K562 (cell line): Measurements from ENCODE around the gene OR5H6. TPM values are rescaled to one million over a fixed set of nuclear protein-coding genes. Genes with fewer than 3 reads are reported as not detected.
A peak's percentile ranks its signal among the peaks of the same experiment; 100 is the strongest.
"Not testable (repeated sequence)": the region's sequence is repeated elsewhere in the genome, so short reads cannot be mapped to it uniquely, and the experiment has no call there.

ENCODE experiments used
- ATAC-seq: fragments of 200-7000 bp; cut with Tn5 transposase; 3 replicates; pipeline ENCODE4 v1.9.1; 2020; ENCODE audit warnings: moderate library complexity
- BruUV-seq: library from RNA; stranded (reverse); fragments of 400-500 nt; replicated peaks from 2 replicates; lab custom pipeline; 2021; lab: Mats Ljungman, UMichigan
- CTCF ChIA-PET: fragments of 300-600 bp; formaldehyde crosslinking; extraction: SDS; loops from one replicate; lab custom pipeline; 2021; ENCODE audit warnings: low intra/inter-chr PET ratio; lab: Yijun Ruan, JAX
- POLR2A ChIA-PET: fragments of 300-600, 350-650 bp; sonication (Branson Sonifier 250); formaldehyde crosslinking; extraction: SDS; loops from one replicate; lab custom pipeline; 2021; ENCODE audit warnings: antibody characterized with exemption, inconsistent platforms; lab: Yijun Ruan, JAX
- DNase-seq, 4 experiments: peaks; one replicate each; pipeline versions ENCODE4 v3.0.0 to v3.0.0-alpha.2; 2011 to 2018; ENCODE audit warnings: low spot score in 3 of 4, mixed read lengths in 3 of 4; ENCODE audit errors: extremely low read depth in 1 of 4
- FAIRE-seq: peaks from 2 replicates; lab custom pipeline; 2011; peaks lifted over from hg19 to GRCh38; lab: Jason Lieb, UNC
- H2AFZ ChIP-seq: 2 replicates; pipeline ENCODE4 v1.6.0; 2011; ENCODE audit warnings: low read depth, low read length, control low read depth, inconsistent platforms
- H3K27ac ChIP-seq: fragments of 200-600 bp; 3 replicates; pipeline ENCODE4 v1.8.0; 2011; ENCODE audit warnings: low read depth, mild to moderate bottlenecking, control low read depth, inconsistent platforms, low read length, moderate library complexity, mixed read lengths; ENCODE audit errors: extremely low read depth
- H3K27me3 ChIP-seq, 2 experiments: fragments of 300-600 bp in 1 of 2; 2 replicates in 1 of 2; 3 replicates in 1 of 2; pipeline versions ENCODE4 v1.6.0 to v1.8.0; 2011; ENCODE audit warnings: inconsistent platforms in 2 of 2, low read length in 2 of 2, mild to moderate bottlenecking in 1 of 2, mixed read lengths in 1 of 2, moderate library complexity in 1 of 2; ENCODE audit not compliant: control insufficient read depth in 2 of 2, insufficient read depth in 2 of 2
- H3K36me3 ChIP-seq: fragments of 300-600 bp; 3 replicates; pipeline ENCODE4 v1.8.0; 2011; ENCODE audit warnings: mild to moderate bottlenecking, low read length, inconsistent platforms; ENCODE audit not compliant: control insufficient read depth, insufficient read depth
- H3K4me1 ChIP-seq, 2 experiments: fragments of 200-600 bp in 1 of 2; replicated peaks in 1 of 2; 2 replicates in 1 of 2; 3 replicates in 1 of 2; pipeline versions ENCODE4 v1.5.1 to v1.8.0; 2011; ENCODE audit warnings: inconsistent platforms in 2 of 2, low read length in 2 of 2, mild to moderate bottlenecking in 1 of 2, mixed read lengths in 1 of 2, moderate library complexity in 1 of 2; ENCODE audit not compliant: control insufficient read depth in 2 of 2, insufficient read depth in 2 of 2
- H3K4me2 ChIP-seq: 2 replicates; pipeline ENCODE4 v1.6.1; 2011; ENCODE audit warnings: low read length, control low read depth, inconsistent platforms, mixed read lengths; ENCODE audit not compliant: insufficient read depth
- H3K4me3 ChIP-seq: fragments of 200-600 bp; sonication (generic), shearing (Covaris generic); 2 replicates; pipeline ENCODE4 v1.5.1; 2016; ENCODE audit warnings: control low read depth, inconsistent platforms
- H3K79me2 ChIP-seq: fragments of 200-600 bp; 3 replicates; pipeline ENCODE4 v1.8.0; 2011; ENCODE audit warnings: low read length, inconsistent platforms; ENCODE audit not compliant: control insufficient read depth, insufficient read depth
- H3K9ac ChIP-seq, 2 experiments: 2 replicates each; pipeline versions ENCODE4 v1.6.0 to v1.6.1; 2011; ENCODE audit warnings: low read depth in 2 of 2, low read length in 2 of 2, control low read depth in 1 of 2, inconsistent platforms in 1 of 2, mild to moderate bottlenecking in 1 of 2, mixed read lengths in 1 of 2; ENCODE audit not compliant: insufficient read depth in 1 of 2
- H3K9me1 ChIP-seq: one replicate; pipeline ENCODE4 v1.6.0; 2011; ENCODE audit warnings: inconsistent platforms, mild to moderate bottlenecking, low read length, moderate library complexity; ENCODE audit not compliant: control insufficient read depth, insufficient read depth
- H3K9me3 ChIP-seq: replicated peaks from 2 replicates; pipeline ENCODE4 v1.5.1; 2011; ENCODE audit warnings: low read depth, low read length, inconsistent platforms; ENCODE audit not compliant: control insufficient read depth, insufficient read depth
- H4K20me1 ChIP-seq: replicated peaks from 2 replicates; pipeline ENCODE4 v1.6.1; 2011; ENCODE audit warnings: low read length, inconsistent platforms, mixed read lengths; ENCODE audit not compliant: control insufficient read depth, insufficient read depth
- CTCF ChIP-seq, 3 experiments: IDR thresholded peaks in 2 of 3; conservative IDR thresholded peaks in 1 of 3; 2 replicates each; pipeline ENCODE4 v1.5.1; 2011 to 2012; ENCODE audit warnings: low read length in 3 of 3, mild to moderate bottlenecking in 3 of 3, control low read depth in 2 of 3, improper control_type of control experiment in 1 of 3, inconsistent platforms in 1 of 3, low read depth in 1 of 3, mixed read lengths in 1 of 3, moderate library complexity in 1 of 3; ENCODE audit not compliant: insufficient read depth in 2 of 3
- THAP12 ChIP-seq: fragments of 250-450 bp; sonication (Bioruptor Pico); IDR thresholded peaks from 2 replicates; pipeline ENCODE4 v1.9.0; 2021; ENCODE audit warnings: mild to moderate bottlenecking, inconsistent platforms
- YY1 ChIP-seq, 3 experiments: IDR thresholded peaks; 2 replicates each; pipeline ENCODE4 v1.6.1; 2011; ENCODE audit warnings: low read length in 2 of 3, mild to moderate bottlenecking in 2 of 3, moderate library complexity in 2 of 3, borderline replicate concordance in 1 of 3, control low read depth in 1 of 3, low read depth in 1 of 3; ENCODE audit not compliant: insufficient read depth in 3 of 3, insufficient replicate concordance in 2 of 3, control insufficient read depth in 1 of 3, insufficient read length in 1 of 3; ENCODE audit errors: extremely low read depth in 1 of 3
- WGBS: fragments of 100-300 bp; shearing (Covaris generic); methylation state at CpG from one replicate; pipeline ENCODE4 v1.1.6; 2016; ENCODE audit warnings: low coverage, mixed read lengths; ENCODE audit not compliant: insufficient coverage; ENCODE audit errors: missing lambda C conversion rate; 5-methylcytosine and 5-hydroxymethylcytosine counted together
- in situ Hi-C: fragments of 300-500 bp; cut with MboI; formaldehyde crosslinking; loops from 4 replicates; pipeline ENCODE4 v1.15.0; 2018; ENCODE audit warnings: inconsistent platforms, mixed read lengths
- intact Hi-C: fragments of 100-400 bp; cut with micrococcal nuclease; formaldehyde crosslinking; loops from 2 replicates; pipeline ENCODE4 v1.14.2; 2022
- polyA plus RNA-seq, 8 experiments: library from polyadenylated mRNA; depleted of rRNA in 4 of 8; stranded (reverse) in 5 of 8; unstranded in 3 of 8; fragments of >200 nt; fragmentation: Nextera tagmentation in 2 of 8; fragmentation: Illumina TruSeq in 1 of 8; extraction: Ambion mirVana in 2 of 8; extraction: Trizol in 1 of 8; gene quantifications; 2 replicates each; pipeline versions ENCODE4 v1.2.1 to v1.2.3, GENCODE V29; 2011 to 2014; ENCODE audit warnings: inconsistent platforms in 1 of 8, missing spikeins in 1 of 8
- total RNA-seq, 7 experiments: library from RNA; depleted of rRNA in 6 of 7; stranded (reverse); fragments of >200 nt in 6 of 7; fragmentation: Illumina TruSeq in 2 of 7; extraction: Trizol in 2 of 7; gene quantifications; 2 replicates each; pipeline versions ENCODE4 v1.2.1 to v1.2.3, GENCODE V29; 2011 to 2021; ENCODE audit warnings: low replicate concordance in 1 of 7

The OR5H6 gene
- total and polyA plus RNA-seq, 9 of the 15 experiments (the other 6 are each of a cell fraction or from before 2014, with no cell fraction given) = 0.08 TPM; not detected in 8

GRCh38 chr3:98246142-98246541, 17.9 kb upstream of the OR5H6 start (continued):
- no peak for TF ChIP-seq YY1 (IDR thresholded peaks at IDR 0.05; ENCODE audit: borderline replicate concordance in 1 of 3, control insufficient read depth in 1 of 3, extremely low read depth in 1 of 3, insufficient read depth in 3 of 3, insufficient read length in 1 of 3, insufficient replicate concordance in 2 of 3, low read depth in 1 of 3, low read length in 2 of 3)

GRCh38 chr3:98256026-98256425, 8.0 kb upstream of the OR5H6 start:
- in situ Hi-C loops, CTCF ChIA-PET: not testable (repeated sequence)
- 0% methylated on average over 4 of the region's 5 CpGs for WGBS

GRCh38 chr3:98259707-98260106, 4.3 kb upstream of the OR5H6 start:
- no peak overlapping the region for H3K4me2 ChIP-seq
- H3K9me1 ChIP-seq = no peaks in the 10 kb centered on the region
- no TSS peak for BruUV-seq
- H3K9ac ChIP-seq = no peak overlapping the region
- no peaks in the 10 kb centered on the region for H3K27me3 ChIP-seq
- H3K79me2 ChIP-seq = no peaks in the 10 kb centered on the region
- WGBS = 0% methylated on average over 1 of the region's 2 CpGs
- H3K36me3 ChIP-seq = no peaks in the 10 kb centered on the region
- no peak for FAIRE-seq
- intact Hi-C loops = no loop called here
- H3K4me1 ChIP-seq = no peaks in the 10 kb centered on the region
- ChIA-PET POLR2A (no interaction called here), CTCF (no interaction called here)
- in situ Hi-C loops = no loop called here
- H2AFZ ChIP-seq = no peak overlapping the region
- H3K27ac ChIP-seq = no peak overlapping the region
- TF ChIP-seq CTCF (IDR thresholded peaks at IDR 0.05 in 2 of 3, conservative IDR thresholded peaks at IDR 0.05 in 1 of 3; ENCODE audit: insufficient read depth in 2 of 3, low read depth in 1 of 3, low read length in 3 of 3) = 0 out of 6 replicates have a peak, but pooled peaks of 1 of the 3 experiments have one; percentile 19
- TF ChIP-seq THAP12 = no peak
- no peak for ATAC-seq
- H4K20me1 ChIP-seq = no peaks in the 10 kb centered on the region
- no peak overlapping the region for H3K4me3 ChIP-seq
- DNase-seq = peak in 1 of 4 experiments; percentile 3
- no peaks in the 10 kb centered on the region for H3K9me3 ChIP-seq

More at GRCh38 chr3:98256026-98256425, 8.0 kb upstream of the OR5H6 start:
- ATAC-seq, H3K9me3 ChIP-seq, H3K36me3 ChIP-seq, FAIRE-seq, intact Hi-C loops, H4K20me1 ChIP-seq, H3K9me1 ChIP-seq, H3K27me3 ChIP-seq, H3K9ac ChIP-seq, H3K4me2 ChIP-seq, H3K4me3 ChIP-seq, POLR2A ChIA-PET, DNase-seq, H3K79me2 ChIP-seq, H2AFZ ChIP-seq, H3K4me1 ChIP-seq, BruUV-seq, H3K27ac ChIP-seq: not testable (repeated sequence)
